GM23338 (cell line): Measurements from ENCODE around the gene MMP25.
"Not testable (repeated sequence)": the region's sequence is repeated elsewhere in the genome, so short reads cannot be mapped to it uniquely, and the experiment has no call there.

Experiments used
- EZH2 ChIP-seq: fragments of 200-600 bp; sonication (generic); IDR thresholded peaks from one replicate; pipeline ENCODE4 v1.8.0; 2017; ENCODE audit warnings: antibody characterized with exemption, mild to moderate bottlenecking, low read depth; ENCODE audit not compliant: unreplicated experiment
- JUNB ChIP-seq: IDR thresholded peaks from one replicate; pipeline ENCODE4 v1.6.1; 2016; ENCODE audit warnings: antibody characterized with exemption; ENCODE audit not compliant: unreplicated experiment
- POLR2AphosphoS5 ChIP-seq: IDR thresholded peaks from 2 replicates; pipeline ENCODE4 v1.6.1; 2016; ENCODE audit warnings: antibody characterized with exemption, low read depth
- REST ChIP-seq: IDR thresholded peaks from one replicate; pipeline ENCODE4 v1.6.1; 2018; ENCODE audit warnings: antibody characterized with exemption; ENCODE audit not compliant: unreplicated experiment
- ZNF114 ChIP-seq: fragments of 250-450 bp; sonication (Bioruptor Pico); IDR thresholded peaks from 2 replicates; pipeline ENCODE4 v1.5.0; 2020; ENCODE audit warnings: mild to moderate bottlenecking, moderate library complexity
- ZNF331 ChIP-seq: fragments of 250-450 bp; sonication (Bioruptor Pico); IDR thresholded peaks from 2 replicates; pipeline ENCODE4 v1.5.0; 2020; ENCODE audit warnings: low read depth, mild to moderate bottlenecking, moderate library complexity
- TF ChIP-seq, protein P1 (sequence below), 2 experiments: fragments of 200-600 bp in 1 of 2; sonication (generic) in 1 of 2; conservative IDR thresholded peaks; 2 replicates each; pipeline versions ENCODE4 v1.5.1 to v1.6.1; 2016 to 2017; ENCODE audit warnings: antibody characterized with exemption in 2 of 2, low read depth in 2 of 2, mild to moderate bottlenecking in 2 of 2, moderate library complexity in 1 of 2
- TF ChIP-seq, protein P2 (sequence below): fragments of 250-450 bp; sonication (Bioruptor Pico); IDR thresholded peaks from 2 replicates; pipeline ENCODE4 v1.5.0; 2020; ENCODE audit warnings: mild to moderate bottlenecking, moderate library complexity

DNA sequence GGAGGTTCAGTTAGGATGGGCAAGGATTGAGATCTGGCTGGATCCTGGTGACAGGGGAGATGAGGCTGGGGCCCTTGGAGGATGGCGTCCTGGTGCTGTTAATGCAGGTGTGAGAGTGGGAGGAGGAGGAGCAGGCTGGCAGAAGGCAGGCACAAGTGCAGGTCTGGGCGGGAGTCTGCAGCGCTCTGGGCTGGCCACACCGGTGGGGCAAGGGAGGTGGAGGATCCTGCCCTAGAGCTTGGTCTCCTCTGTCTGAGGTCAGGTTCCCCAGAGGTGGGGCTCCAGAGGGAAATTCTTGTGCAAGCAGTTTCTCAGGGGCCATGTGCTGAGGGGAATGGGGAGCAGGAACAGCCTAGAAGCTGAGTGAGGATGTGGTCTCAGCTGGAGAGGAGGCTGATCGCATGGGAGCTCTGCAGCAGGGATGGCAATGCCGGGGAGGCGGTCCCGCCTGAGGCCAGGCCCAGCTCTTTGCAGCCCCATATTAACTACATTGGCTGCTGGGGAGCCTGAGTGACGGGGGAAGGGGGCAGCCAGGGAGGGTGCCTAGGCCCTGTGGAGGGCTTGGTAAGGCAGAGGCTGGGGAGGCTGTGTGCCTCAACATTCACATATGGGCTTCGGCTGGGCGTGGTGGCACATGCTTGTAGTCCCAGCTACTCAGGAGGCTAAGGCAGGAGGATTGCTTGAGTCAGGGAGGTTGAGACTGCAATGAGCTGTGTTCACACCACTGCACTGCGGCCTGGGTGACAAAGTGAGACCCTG lies 6.4 kb downstream of the MMP25 start:
- not testable (repeated sequence) for TF ChIP-seq EZH2; REST; POLR2AphosphoS5; JUNB; ZNF114 (CRISPR knock-in tag); ZNF331
- TF ChIP-seq, protein P1, sequence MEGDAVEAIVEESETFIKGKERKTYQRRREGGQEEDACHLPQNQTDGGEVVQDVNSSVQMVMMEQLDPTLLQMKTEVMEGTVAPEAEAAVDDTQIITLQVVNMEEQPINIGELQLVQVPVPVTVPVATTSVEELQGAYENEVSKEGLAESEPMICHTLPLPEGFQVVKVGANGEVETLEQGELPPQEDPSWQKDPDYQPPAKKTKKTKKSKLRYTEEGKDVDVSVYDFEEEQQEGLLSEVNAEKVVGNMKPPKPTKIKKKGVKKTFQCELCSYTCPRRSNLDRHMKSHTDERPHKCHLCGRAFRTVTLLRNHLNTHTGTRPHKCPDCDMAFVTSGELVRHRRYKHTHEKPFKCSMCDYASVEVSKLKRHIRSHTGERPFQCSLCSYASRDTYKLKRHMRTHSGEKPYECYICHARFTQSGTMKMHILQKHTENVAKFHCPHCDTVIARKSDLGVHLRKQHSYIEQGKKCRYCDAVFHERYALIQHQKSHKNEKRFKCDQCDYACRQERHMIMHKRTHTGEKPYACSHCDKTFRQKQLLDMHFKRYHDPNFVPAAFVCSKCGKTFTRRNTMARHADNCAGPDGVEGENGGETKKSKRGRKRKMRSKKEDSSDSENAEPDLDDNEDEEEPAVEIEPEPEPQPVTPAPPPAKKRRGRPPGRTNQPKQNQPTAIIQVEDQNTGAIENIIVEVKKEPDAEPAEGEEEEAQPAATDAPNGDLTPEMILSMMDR (conservative IDR thresholded peaks at IDR 0.05; ENCODE audit: low read depth in 2 of 2): not testable (repeated sequence)
- TF ChIP-seq, protein P2, sequence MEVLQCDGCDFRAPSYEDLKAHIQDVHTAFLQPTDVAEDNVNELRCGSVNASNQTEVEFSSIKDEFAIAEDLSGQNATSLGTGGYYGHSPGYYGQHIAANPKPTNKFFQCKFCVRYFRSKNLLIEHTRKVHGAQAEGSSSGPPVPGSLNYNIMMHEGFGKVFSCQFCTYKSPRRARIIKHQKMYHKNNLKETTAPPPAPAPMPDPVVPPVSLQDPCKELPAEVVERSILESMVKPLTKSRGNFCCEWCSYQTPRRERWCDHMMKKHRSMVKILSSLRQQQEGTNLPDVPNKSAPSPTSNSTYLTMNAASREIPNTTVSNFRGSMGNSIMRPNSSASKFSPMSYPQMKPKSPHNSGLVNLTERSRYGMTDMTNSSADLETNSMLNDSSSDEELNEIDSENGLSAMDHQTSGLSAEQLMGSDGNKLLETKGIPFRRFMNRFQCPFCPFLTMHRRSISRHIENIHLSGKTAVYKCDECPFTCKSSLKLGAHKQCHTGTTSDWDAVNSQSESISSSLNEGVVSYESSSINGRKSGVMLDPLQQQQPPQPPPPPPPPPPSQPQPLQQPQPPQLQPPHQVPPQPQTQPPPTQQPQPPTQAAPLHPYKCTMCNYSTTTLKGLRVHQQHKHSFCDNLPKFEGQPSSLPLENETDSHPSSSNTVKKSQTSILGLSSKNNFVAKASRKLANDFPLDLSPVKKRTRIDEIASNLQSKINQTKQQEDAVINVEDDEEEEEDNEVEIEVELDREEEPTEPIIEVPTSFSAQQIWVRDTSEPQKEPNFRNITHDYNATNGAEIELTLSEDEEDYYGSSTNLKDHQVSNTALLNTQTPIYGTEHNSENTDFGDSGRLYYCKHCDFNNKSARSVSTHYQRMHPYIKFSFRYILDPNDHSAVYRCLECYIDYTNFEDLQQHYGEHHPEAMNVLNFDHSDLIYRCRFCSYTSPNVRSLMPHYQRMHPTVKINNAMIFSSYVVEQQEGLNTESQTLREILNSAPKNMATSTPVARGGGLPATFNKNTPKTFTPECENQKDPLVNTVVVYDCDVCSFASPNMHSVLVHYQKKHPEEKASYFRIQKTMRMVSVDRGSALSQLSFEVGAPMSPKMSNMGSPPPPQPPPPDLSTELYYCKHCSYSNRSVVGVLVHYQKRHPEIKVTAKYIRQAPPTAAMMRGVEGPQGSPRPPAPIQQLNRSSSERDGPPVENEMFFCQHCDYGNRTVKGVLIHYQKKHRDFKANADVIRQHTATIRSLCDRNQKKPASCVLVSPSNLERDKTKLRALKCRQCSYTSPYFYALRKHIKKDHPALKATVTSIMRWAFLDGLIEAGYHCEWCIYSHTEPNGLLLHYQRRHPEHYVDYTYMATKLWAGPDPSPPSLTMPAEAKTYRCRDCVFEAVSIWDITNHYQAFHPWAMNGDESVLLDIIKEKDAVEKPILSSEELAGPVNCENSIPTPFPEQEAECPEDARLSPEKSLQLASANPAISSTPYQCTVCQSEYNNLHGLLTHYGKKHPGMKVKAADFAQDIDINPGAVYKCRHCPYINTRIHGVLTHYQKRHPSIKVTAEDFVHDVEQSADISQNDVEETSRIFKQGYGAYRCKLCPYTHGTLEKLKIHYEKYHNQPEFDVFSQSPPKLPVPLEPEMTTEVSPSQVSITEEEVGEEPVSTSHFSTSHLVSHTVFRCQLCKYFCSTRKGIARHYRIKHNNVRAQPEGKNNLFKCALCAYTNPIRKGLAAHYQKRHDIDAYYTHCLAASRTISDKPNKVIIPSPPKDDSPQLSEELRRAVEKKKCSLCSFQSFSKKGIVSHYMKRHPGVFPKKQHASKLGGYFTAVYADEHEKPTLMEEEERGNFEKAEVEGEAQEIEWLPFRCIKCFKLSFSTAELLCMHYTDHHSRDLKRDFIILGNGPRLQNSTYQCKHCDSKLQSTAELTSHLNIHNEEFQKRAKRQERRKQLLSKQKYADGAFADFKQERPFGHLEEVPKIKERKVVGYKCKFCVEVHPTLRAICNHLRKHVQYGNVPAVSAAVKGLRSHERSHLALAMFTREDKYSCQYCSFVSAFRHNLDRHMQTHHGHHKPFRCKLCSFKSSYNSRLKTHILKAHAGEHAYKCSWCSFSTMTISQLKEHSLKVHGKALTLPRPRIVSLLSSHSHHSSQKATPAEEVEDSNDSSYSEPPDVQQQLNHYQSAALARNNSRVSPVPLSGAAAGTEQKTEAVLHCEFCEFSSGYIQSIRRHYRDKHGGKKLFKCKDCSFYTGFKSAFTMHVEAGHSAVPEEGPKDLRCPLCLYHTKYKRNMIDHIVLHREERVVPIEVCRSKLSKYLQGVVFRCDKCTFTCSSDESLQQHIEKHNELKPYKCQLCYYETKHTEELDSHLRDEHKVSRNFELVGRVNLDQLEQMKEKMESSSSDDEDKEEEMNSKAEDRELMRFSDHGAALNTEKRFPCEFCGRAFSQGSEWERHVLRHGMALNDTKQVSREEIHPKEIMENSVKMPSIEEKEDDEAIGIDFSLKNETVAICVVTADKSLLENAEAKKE (CRISPR knock-in tag): not testable (repeated sequence)
